GM13976 (cell line): Measurements from ENCODE around the gene TEC.
"Not testable (repeated sequence)": the region's sequence is repeated elsewhere in the genome, so short reads cannot be mapped to it uniquely, and the experiment has no call there.

ENCODE experiments used
- DNase-seq: peaks from one replicate; pipeline ENCODE4 v3.0.0; 2012; ENCODE audit warnings: low spot score
- CTCF ChIP-seq: IDR thresholded peaks from 2 replicates; pipeline ENCODE4 v1.5.1; 2012; ENCODE audit warnings: borderline replicate concordance, mild to moderate bottlenecking; ENCODE audit not compliant: insufficient read depth; ENCODE audit errors: extremely low read depth, missing control alignments, control extremely low read depth
- in situ Hi-C: fragments of 300-500 bp; cut with MboI; formaldehyde crosslinking; loops from one replicate; pipeline ENCODE4 v1.12.0; 2022; ENCODE audit warnings: low sequenced_read_pairs, mixed read lengths, inconsistent platforms; ENCODE audit not compliant: unreplicated experiment

TEC gene

GRCh38 chr4:48305508-48305907 lies 35.9 kb upstream of the TEC start:
- TF ChIP-seq CTCF, result no peak
- DNase-seq, result no peak
- in situ Hi-C loops, result loop anchor here (25.0 kb wide), 2 partner anchors 232 to 657 kb away; no protein-coding TSS in a partner anchor

GRCh38 chr4:48300004-48300403 lies 30.4 kb upstream of the TEC start:
- TF ChIP-seq CTCF, result no peak
- in situ Hi-C loops, result loop anchor here (25.0 kb wide), 2 partner anchors 237 to 662 kb away; no protein-coding TSS in a partner anchor
- DNase-seq, result no peak

GRCh38 chr4:48299560-48299959 lies 29.9 kb upstream of the TEC start:
- in situ Hi-C loops, result no loop called here
- TF ChIP-seq CTCF, result no peak

GRCh38 chr4:48297256-48297846 lies 27.7 kb upstream of the TEC start:
- in situ Hi-C loops, result no loop called here

More at GRCh38 chr4:48299560-48299959, 29.9 kb upstream of the TEC start:
- DNase-seq, result no peak

GRCh38 chr4:48296365-48296764 lies 26.7 kb upstream of the TEC start:
- TF ChIP-seq CTCF, result no peak
- in situ Hi-C loops, result no loop called here
- DNase-seq, result no peak

More at GRCh38 chr4:48297256-48297846, 27.7 kb upstream of the TEC start:
- no peak for DNase-seq
- no peak for TF ChIP-seq CTCF

- DNase-seq, result no peak
- no peak for TF ChIP-seq CTCF
- in situ Hi-C loops, result no loop called here
Observed at GRCh38 chr4:48295116-48295515, 25.5 kb upstream of the TEC start.

- DNase-seq, in situ Hi-C loops: not testable (repeated sequence)
Observed at GRCh38 chr4:48292218-48292790, 22.7 kb upstream of the TEC start.
